NCI-H2227 treated with DMSO at 0.1 percent for 48 hours (cell line): ENCODE results near the gene NEU4.

Source experiments
- DNase-seq: peaks from one replicate; lab custom pipeline; 2025; lab: John Stamatoyannopoulos, UW

NEU4 gene

GRCh38 chr2:241834527-241835210, 25.7 kb downstream of the NEU4 start:
- no peak for DNase-seq

GRCh38 chr2:241835611-241836010, 26.6 kb downstream of the NEU4 start:
- DNase-seq = no peak

GRCh38 chr2:241836292-241836691, 27.3 kb downstream of the NEU4 start:
- DNase-seq = no peak

- DNase-seq = no peak
These were observed 28.4 kb downstream of the NEU4 start for GRCh38 chr2:241837197-241837965.

- DNase-seq = no peak
These were observed 32.4 kb downstream of the NEU4 start for GRCh38 chr2:241841181-241842066.

GRCh38 chr2:241842067-241842415, 33.0 kb downstream of the NEU4 start:
- DNase-seq = no peak

- DNase-seq = no peak
These were observed 33.7 kb downstream of the NEU4 start for GRCh38 chr2:241842620-241843211.

- DNase-seq = no peak
These were observed 34.5 kb downstream of the NEU4 start for GRCh38 chr2:241843321-241844065.

GRCh38 chr2:241844066-241844728, 35.2 kb downstream of the NEU4 start:
- no peak for DNase-seq

GRCh38 chr2:241844831-241845578, 36.0 kb downstream of the NEU4 start:
- no peak for DNase-seq

GRCh38 chr2:241846406-241846805, 37.4 kb downstream of the NEU4 start:
- no peak for DNase-seq

GRCh38 chr2:241848761-241849615, 40.0 kb downstream of the NEU4 start:
- no peak for DNase-seq

- no peak for DNase-seq
These were observed 40.9 kb downstream of the NEU4 start for GRCh38 chr2:241849616-241850543.

GRCh38 chr2:241850544-241851324, 41.7 kb downstream of the NEU4 start:
- no peak for DNase-seq

GRCh38 chr2:241851325-241852115, 42.5 kb downstream of the NEU4 start:
- no peak for DNase-seq
